ENCODE data around the gene DOCK2. TPM values are rescaled to one million over a fixed set of nuclear protein-coding genes. Genes with fewer than 3 reads are reported as not detected.
A peak's percentile ranks its signal among the peaks of the same experiment; 100 is the strongest.
"Not testable (repeated sequence)": the region's sequence is repeated elsewhere in the genome, so short reads cannot be mapped to it uniquely, and the experiment has no call there.

Gene DOCK2
- total RNA-seq, 1 donor from 2014 or later, result 214 TPM

- no peaks in the 10 kb centered on the region for H3K9me3 Mint-ChIP-seq
- peaks cover 96% of the 10 kb centered on the region for H3K4me1 Mint-ChIP-seq (ENCODE audit: low read depth)
- peak overlapping the region; percentile 66 for H3K4me3 Mint-ChIP-seq
- no peaks in the 10 kb centered on the region for H3K27me3 Mint-ChIP-seq (ENCODE audit: insufficient read depth)
- peaks cover 60% of the 10 kb centered on the region for H3K36me3 Mint-ChIP-seq (ENCODE audit: low read depth)
- no peak for DNase-seq (ENCODE audit: low spot score)
- H3K27ac Mint-ChIP-seq, result peak overlapping the region; percentile 99
- intact Hi-C loops (cut with micrococcal nuclease), result loop anchor here (1.0 kb wide), 2 partner anchors 8 to 11 kb away; no protein-coding TSS in a partner anchor
Observed at GRCh38 chr5:169648725-169649310, 11.7 kb downstream of the DOCK2 start.

- intact Hi-C loops (cut with micrococcal nuclease), result loop anchor here (1.0 kb wide), 2 partner anchors 8 to 11 kb away; no protein-coding TSS in a partner anchor
- Mint-ChIP-seq H3K36me3 (ENCODE audit: low read depth) (peaks cover 60% of the 10 kb centered on the region), H3K27ac (peak overlapping the region; percentile 99), H3K4me3 (peak overlapping the region; percentile 72), H3K27me3 (ENCODE audit: insufficient read depth) (no peaks in the 10 kb centered on the region), H3K9me3 (no peaks in the 10 kb centered on the region), H3K4me1 (ENCODE audit: low read depth) (peaks cover 96% of the 10 kb centered on the region)
- DNase-seq (ENCODE audit: low spot score), result no peak
Observed at GRCh38 chr5:169649486-169649885, 12.4 kb downstream of the DOCK2 start.

- no peaks in the 10 kb centered on the region for H3K9me3 Mint-ChIP-seq
- intact Hi-C loops (cut with micrococcal nuclease), result loop anchor here (1.0 to 10.0 kb wide), 6 partner anchors 20 to 681 kb away; partner anchors contain the start of gene SPDL1
- H3K36me3 Mint-ChIP-seq (ENCODE audit: low read depth), result peaks cover 58% of the 10 kb centered on the region
- peak overlapping the region; percentile 99 for H3K27ac Mint-ChIP-seq
- peak; percentile 37 for DNase-seq (ENCODE audit: low spot score)
- H3K4me1 Mint-ChIP-seq (ENCODE audit: low read depth), result peaks cover 99% of the 10 kb centered on the region
- H3K27me3 Mint-ChIP-seq (ENCODE audit: insufficient read depth), result no peaks in the 10 kb centered on the region
- peak overlapping the region; percentile 72 for H3K4me3 Mint-ChIP-seq
Observed at GRCh38 chr5:169650701-169651331, 13.7 kb downstream of the DOCK2 start.

- DNase-seq (ENCODE audit: low spot score), result no peak
- Mint-ChIP-seq H3K27me3 (ENCODE audit: insufficient read depth) (no peaks in the 10 kb centered on the region), H3K4me1 (ENCODE audit: low read depth) (peaks cover 99% of the 10 kb centered on the region), H3K36me3 (ENCODE audit: low read depth) (peaks cover 57% of the 10 kb centered on the region), H3K9me3 (no peaks in the 10 kb centered on the region), H3K4me3 (peak overlapping the region; percentile 72), H3K27ac (peak overlapping the region; percentile 99)
- intact Hi-C loops (cut with micrococcal nuclease), result loop anchor here (1.0 to 10.0 kb wide), 6 partner anchors 20 to 681 kb away; partner anchors contain the start of gene SPDL1
Observed at GRCh38 chr5:169651526-169651925, 14.5 kb downstream of the DOCK2 start.

GRCh38 chr5:169652057-169652456 lies 15.0 kb downstream of the DOCK2 start:
- Mint-ChIP-seq H3K27ac (peak overlapping the region; percentile 67), H3K4me1 (ENCODE audit: low read depth) (peaks cover 99% of the 10 kb centered on the region), H3K4me3 (peak overlapping the region; percentile 32), H3K9me3 (no peaks in the 10 kb centered on the region), H3K36me3 (ENCODE audit: low read depth) (peaks cover 57% of the 10 kb centered on the region), H3K27me3 (ENCODE audit: insufficient read depth) (no peaks in the 10 kb centered on the region)
- no peak for DNase-seq (ENCODE audit: low spot score)
- intact Hi-C loops (cut with micrococcal nuclease), result loop anchor here (5.0 to 10.0 kb wide), 2 partner anchors 623 to 680 kb away; no protein-coding TSS in a partner anchor

- Mint-ChIP-seq H3K4me1 (ENCODE audit: low read depth) (peaks cover 97% of the 10 kb centered on the region), H3K27me3 (ENCODE audit: insufficient read depth) (no peaks in the 10 kb centered on the region), H3K36me3 (ENCODE audit: low read depth) (peaks cover 55% of the 10 kb centered on the region), H3K4me3 (no peak overlapping the region), H3K9me3 (no peaks in the 10 kb centered on the region), H3K27ac (no peak overlapping the region)
- intact Hi-C loops (cut with micrococcal nuclease), result loop anchor here (5.0 to 10.0 kb wide), 2 partner anchors 622 to 679 kb away; no protein-coding TSS in a partner anchor
- no peak for DNase-seq (ENCODE audit: low spot score)
Observed at GRCh38 chr5:169653091-169653490, 16.0 kb downstream of the DOCK2 start.

GRCh38 chr5:169655353-169655752 lies 18.3 kb downstream of the DOCK2 start:
- no peaks in the 10 kb centered on the region for H3K27me3 Mint-ChIP-seq (ENCODE audit: insufficient read depth)
- peaks cover 90% of the 10 kb centered on the region for H3K4me1 Mint-ChIP-seq (ENCODE audit: low read depth)
- DNase-seq (ENCODE audit: low spot score), result no peak
- peak overlapping the region; percentile 50 for H3K4me3 Mint-ChIP-seq
- no peaks in the 10 kb centered on the region for H3K9me3 Mint-ChIP-seq
- intact Hi-C loops (cut with micrococcal nuclease), result loop anchor here (5.0 to 10.0 kb wide), 2 partner anchors 619 to 1078 kb away; partner anchors contain the start of gene PANK3
- H3K36me3 Mint-ChIP-seq (ENCODE audit: low read depth), result peaks cover 62% of the 10 kb centered on the region
- peak overlapping the region; percentile 87 for H3K27ac Mint-ChIP-seq

- Mint-ChIP-seq H3K4me1 (ENCODE audit: low read depth) (peaks cover 83% of the 10 kb centered on the region), H3K9me3 (peaks cover 2% of the 10 kb centered on the region), H3K36me3 (ENCODE audit: low read depth) (peaks cover 58% of the 10 kb centered on the region), H3K27ac (peak overlapping the region; percentile 87), H3K27me3 (ENCODE audit: insufficient read depth) (no peaks in the 10 kb centered on the region), H3K4me3 (peak overlapping the region; percentile 45)
- intact Hi-C loops (cut with micrococcal nuclease), result loop anchor here (2.0 to 10.0 kb wide), 3 partner anchors 18 to 1079 kb away; partner anchors contain the start of gene PANK3
- peak; percentile 35 for DNase-seq (ENCODE audit: low spot score)
Observed at GRCh38 chr5:169656125-169656901, 19.2 kb downstream of the DOCK2 start.

GRCh38 chr5:169657127-169657526 lies 20.1 kb downstream of the DOCK2 start:
- intact Hi-C loops (cut with micrococcal nuclease), result loop anchor here (1.0 to 10.0 kb wide), 5 partner anchors 8 to 1080 kb away; partner anchors contain the start of gene PANK3
- no peak for DNase-seq (ENCODE audit: low spot score)
- Mint-ChIP-seq H3K4me1 (ENCODE audit: low read depth) (peaks cover 75% of the 10 kb centered on the region), H3K27ac (peak overlapping the region; percentile 87), H3K36me3 (ENCODE audit: low read depth) (peaks cover 61% of the 10 kb centered on the region), H3K27me3 (ENCODE audit: insufficient read depth) (no peaks in the 10 kb centered on the region), H3K9me3 (peaks cover 10% of the 10 kb centered on the region), H3K4me3 (peak overlapping the region; percentile 45)

GRCh38 chr5:169662451-169662850 lies 25.4 kb downstream of the DOCK2 start:
- H3K27ac Mint-ChIP-seq; H3K27me3 Mint-ChIP-seq (ENCODE audit: insufficient read depth); DNase-seq (ENCODE audit: low spot score); H3K4me3 Mint-ChIP-seq; intact Hi-C loops (cut with micrococcal nuclease): not testable (repeated sequence)
- Mint-ChIP-seq H3K4me1 (ENCODE audit: low read depth) (peaks cover 44% of the 10 kb centered on the region), H3K36me3 (ENCODE audit: low read depth) (peaks cover 54% of the 10 kb centered on the region), H3K9me3 (peaks cover 35% of the 10 kb centered on the region)

- Mint-ChIP-seq H3K27me3 (ENCODE audit: insufficient read depth) (no peaks in the 10 kb centered on the region), H3K9me3 (peaks cover 35% of the 10 kb centered on the region), H3K4me3 (no peak overlapping the region), H3K4me1 (ENCODE audit: low read depth) (peaks cover 50% of the 10 kb centered on the region), H3K27ac (no peak overlapping the region), H3K36me3 (ENCODE audit: low read depth) (peaks cover 51% of the 10 kb centered on the region)
- intact Hi-C loops (cut with micrococcal nuclease), result no loop called here
- DNase-seq (ENCODE audit: low spot score), result no peak
Observed at GRCh38 chr5:169663537-169663936, 26.5 kb downstream of the DOCK2 start.

GRCh38 chr5:169666365-169666764 lies 29.3 kb downstream of the DOCK2 start:
- no peak for DNase-seq (ENCODE audit: low spot score)
- H3K36me3 Mint-ChIP-seq (ENCODE audit: low read depth), result peaks cover 52% of the 10 kb centered on the region
- intact Hi-C loops (cut with micrococcal nuclease), result no loop called here
- no peak overlapping the region for H3K4me3 Mint-ChIP-seq
- H3K4me1 Mint-ChIP-seq (ENCODE audit: low read depth), result peaks cover 57% of the 10 kb centered on the region
- H3K27ac Mint-ChIP-seq, result no peak overlapping the region
- H3K27me3 Mint-ChIP-seq (ENCODE audit: insufficient read depth), result no peaks in the 10 kb centered on the region
- peaks cover 33% of the 10 kb centered on the region for H3K9me3 Mint-ChIP-seq
